HUDEP-2 (cell line): Measurements from ENCODE around the gene MGAT4A.
"Not testable (repeated sequence)": the region's sequence is repeated elsewhere in the genome, so short reads cannot be mapped to it uniquely, and the experiment has no call there.

Experiments
- DNase-seq, 76 experiments: peaks; one replicate each; lab custom pipeline; 2025; ENCODE audit not compliant: unreplicated experiment in 76 of 76; lab: John Stamatoyannopoulos, UW

Gene MGAT4A

GRCh38 chr2:98664323-98664722 is 66.6 kb downstream of the MGAT4A start:
- no peak for DNase-seq

GRCh38 chr2:98663511-98664090 is 67.3 kb downstream of the MGAT4A start:
- no peak for DNase-seq

- not testable (repeated sequence) for DNase-seq
Measured at GRCh38 chr2:98659491-98659840, 71.5 kb downstream of the MGAT4A start.

- no peak for DNase-seq
Measured at GRCh38 chr2:98658816-98659490, 72.0 kb downstream of the MGAT4A start.

- DNase-seq = no peak
Measured at GRCh38 chr2:98656800-98657199, 74.1 kb downstream of the MGAT4A start.

- no peak for DNase-seq
Measured at GRCh38 chr2:98654699-98655495, 76.0 kb downstream of the MGAT4A start.

GRCh38 chr2:98650998-98651397 is 79.9 kb downstream of the MGAT4A start:
- no peak for DNase-seq

- DNase-seq = no peak
Measured at GRCh38 chr2:98649992-98650375, 80.9 kb downstream of the MGAT4A start.

GRCh38 chr2:98649135-98649991 is 81.6 kb downstream of the MGAT4A start:
- peak in 69 of 76 experiments; percentile 1 to 82 (median 45) for DNase-seq

GRCh38 chr2:98648451-98648850 is 82.5 kb downstream of the MGAT4A start:
- no peak for DNase-seq

- DNase-seq = no peak
Measured at GRCh38 chr2:98647636-98648035, 83.3 kb downstream of the MGAT4A start.

- DNase-seq = no peak
Measured at GRCh38 chr2:98643496-98644100, 87.3 kb downstream of the MGAT4A start.

- DNase-seq = no peak
Measured at GRCh38 chr2:98637401-98638147, 93.4 kb downstream of the MGAT4A start.

- peak in 8 of 76 experiments; percentile 4 to 28 (median 12) for DNase-seq
Measured at GRCh38 chr2:98634406-98635092, 96.4 kb downstream of the MGAT4A start.

- DNase-seq = no peak
Measured at GRCh38 chr2:98632351-98632750, 98.6 kb downstream of the MGAT4A start.

GRCh38 chr2:98623657-98624056 is 107.3 kb downstream of the MGAT4A start:
- no peak for DNase-seq

- DNase-seq = no peak
Measured at GRCh38 chr2:98617149-98617548, 113.8 kb downstream of the MGAT4A start.

- DNase-seq = no peak
Measured at GRCh38 chr2:98615481-98615880, 115.5 kb downstream of the MGAT4A start.

GRCh38 chr2:98614024-98614739 is 116.8 kb downstream of the MGAT4A start:
- DNase-seq = no peak
